HG02884 (cell line): ENCODE data around the gene SBK1.
A peak's percentile ranks its signal among the peaks of the same experiment; 100 is the strongest.
"Not testable (repeated sequence)": the region's sequence is repeated elsewhere in the genome, so short reads cannot be mapped to it uniquely, and the experiment has no call there.

Experiments
- ATAC-seq: cut with Tn5 transposase; IDR thresholded peaks from one replicate; pipeline ENCODE4 v1.9.1; 2021; ENCODE audit warnings: mild to moderate bottlenecking, moderate library complexity; ENCODE audit not compliant: unreplicated experiment

SBK1 gene

DNA sequence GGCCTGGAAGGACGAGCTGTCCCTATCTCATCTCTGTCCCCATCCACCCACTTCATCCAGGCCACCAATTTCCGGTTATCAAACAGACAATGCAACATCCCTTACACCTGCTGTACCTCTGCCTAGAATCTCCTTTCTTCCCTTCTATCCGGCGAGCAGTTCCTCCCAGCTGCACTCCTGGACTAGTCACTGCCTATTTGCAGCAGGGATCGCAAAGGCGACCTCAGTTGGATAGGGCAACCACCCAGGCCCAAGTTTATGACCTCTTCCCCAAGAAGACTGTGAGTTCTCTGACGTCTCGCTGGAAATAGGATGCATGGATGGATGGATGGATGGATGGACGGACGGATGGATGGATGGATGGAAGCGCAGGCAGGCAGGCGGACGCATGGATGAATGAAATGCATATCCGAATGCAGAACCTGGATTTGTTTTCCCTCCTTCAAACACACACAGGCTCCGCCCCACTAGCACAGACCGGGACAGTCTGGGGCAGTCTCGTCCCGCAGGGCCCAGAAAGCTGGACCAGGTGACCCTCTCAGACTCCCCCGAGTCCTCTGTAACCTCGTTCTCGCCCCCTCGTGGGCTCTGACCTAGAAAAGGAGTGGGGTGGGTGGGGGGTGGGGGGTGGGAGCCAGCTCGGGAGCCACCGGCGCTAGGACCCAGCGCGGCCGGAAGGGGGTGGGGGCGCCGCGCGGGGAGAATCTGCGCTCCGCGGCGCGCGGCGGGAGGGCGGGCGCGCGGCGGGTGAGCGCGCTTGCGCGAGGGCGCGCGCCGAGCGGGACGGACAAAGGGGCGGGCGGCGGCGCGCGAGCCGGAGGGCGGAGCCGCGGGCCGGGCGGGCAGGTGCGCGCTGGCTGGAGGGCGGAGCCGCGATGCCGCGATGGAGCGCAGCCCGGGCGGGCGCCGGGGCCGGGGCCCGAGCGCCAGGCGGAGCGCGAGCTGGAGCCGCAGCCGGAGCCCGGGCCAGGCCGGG lies at the start of gene SBK1:
TSS of gene SBK1 (plus strand) at position 875 of the 976 bp plus-strand sequence. CDS start 24,867 bp downstream, outside the sequence.
- ATAC-seq, result peak; percentile 72

GRCh38 chr16:28249483-28249882 lies 42.8 kb upstream of the SBK1 start:
- not testable (repeated sequence) for ATAC-seq

DNA sequence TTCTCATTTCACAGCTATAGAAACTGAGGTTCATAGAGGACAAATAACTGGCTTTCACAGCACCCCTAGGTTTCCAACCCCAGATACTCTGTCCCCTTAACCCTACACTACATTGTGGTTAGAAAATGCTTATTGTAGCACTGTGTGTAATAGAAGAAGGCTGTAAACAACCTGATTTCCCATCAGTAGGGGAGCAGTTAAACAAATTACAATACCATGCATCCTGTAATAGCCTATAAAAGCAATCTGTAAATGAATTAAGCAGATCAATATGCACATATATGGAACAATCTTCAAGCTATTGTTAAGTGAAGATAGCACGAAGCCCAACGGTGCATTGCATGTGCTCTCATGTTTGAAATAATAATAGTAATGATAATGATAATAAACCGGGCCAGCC lies 41.3 kb upstream of the SBK1 start:
- no peak for ATAC-seq

DNA sequence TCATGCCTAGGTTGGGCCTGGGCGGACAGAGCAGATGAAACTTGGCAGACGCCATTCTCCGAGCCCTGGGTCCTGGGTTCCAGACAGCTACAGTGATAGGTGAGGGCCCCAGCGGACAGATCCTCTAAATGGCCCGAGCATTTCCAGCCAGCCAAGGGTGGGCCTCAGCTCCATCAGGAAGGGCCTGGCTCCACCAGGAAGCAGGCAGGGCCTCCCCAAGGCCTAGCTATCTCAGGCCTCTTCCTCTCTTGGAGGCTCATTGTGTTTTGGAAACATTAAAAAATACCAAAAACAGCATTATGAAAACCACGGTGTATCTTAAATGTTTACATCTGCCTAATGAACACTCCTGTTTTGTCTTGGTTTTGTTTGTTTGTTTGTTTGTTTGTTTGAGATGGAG lies 38.2 kb upstream of the SBK1 start:
- ATAC-seq, result no peak

- ATAC-seq, result no peak
Measured at GRCh38 chr16:28255838-28256237, 36.5 kb upstream of the SBK1 start.

DNA sequence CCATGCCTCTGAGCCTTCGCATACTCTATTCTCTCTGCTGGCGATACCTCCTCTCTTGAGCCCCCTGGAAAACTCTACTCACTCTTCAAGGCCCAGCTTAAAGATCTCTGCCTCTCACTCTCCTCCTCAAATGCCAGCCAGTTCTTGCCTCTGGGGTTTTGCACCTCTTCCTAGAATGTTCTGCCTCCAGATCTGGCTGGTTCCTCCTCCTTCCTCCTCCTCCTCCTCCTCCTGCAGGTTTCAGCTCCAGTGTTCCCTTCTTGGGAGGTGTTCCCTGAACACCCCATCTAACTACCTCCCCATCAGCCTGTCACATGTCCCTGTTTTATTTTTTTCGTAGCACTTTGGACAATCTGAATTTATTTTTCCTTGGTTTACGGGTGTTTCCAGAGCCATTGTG lies 35.1 kb upstream of the SBK1 start:
- ATAC-seq, result no peak

- ATAC-seq, result no peak
Measured at GRCh38 chr16:28258567-28258966, 33.8 kb upstream of the SBK1 start.

DNA sequence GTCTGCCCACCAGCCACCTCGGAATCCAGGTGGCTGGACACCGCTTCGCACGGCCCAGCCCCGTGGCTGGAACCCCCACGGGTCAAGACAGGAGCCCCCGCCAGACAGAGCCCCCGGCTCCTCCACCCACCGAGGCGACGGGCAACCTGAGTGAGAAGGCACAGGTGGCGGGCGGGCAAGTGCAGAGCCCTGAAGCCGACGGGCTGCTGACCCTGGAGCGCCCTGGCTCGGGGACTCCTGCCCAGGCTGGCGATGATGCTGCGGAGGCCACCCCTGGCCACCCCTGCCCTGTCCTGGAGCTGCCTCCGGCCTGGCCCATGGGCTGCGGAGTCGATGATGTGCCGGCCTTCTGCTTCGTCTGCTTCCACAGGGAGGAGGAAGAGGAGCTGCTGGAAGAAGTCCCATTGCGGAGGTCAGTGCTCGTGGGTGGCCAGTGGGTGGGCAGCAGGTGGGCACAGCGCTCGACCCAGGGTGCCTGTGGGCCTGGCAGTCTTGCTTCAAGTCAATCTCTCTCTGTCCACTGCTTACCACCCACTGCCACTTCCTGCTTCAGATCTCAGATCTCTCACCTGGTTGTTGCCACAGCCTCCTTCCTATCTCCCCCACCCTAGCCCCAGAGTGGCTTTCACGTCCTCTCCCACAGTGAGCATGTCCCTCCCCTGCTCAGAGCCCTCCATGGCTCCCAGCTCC lies 33.1 kb upstream of the SBK1 start:
- ATAC-seq, result no peak

- no peak for ATAC-seq
Measured at GRCh38 chr16:28259781-28260150, 32.6 kb upstream of the SBK1 start.

DNA sequence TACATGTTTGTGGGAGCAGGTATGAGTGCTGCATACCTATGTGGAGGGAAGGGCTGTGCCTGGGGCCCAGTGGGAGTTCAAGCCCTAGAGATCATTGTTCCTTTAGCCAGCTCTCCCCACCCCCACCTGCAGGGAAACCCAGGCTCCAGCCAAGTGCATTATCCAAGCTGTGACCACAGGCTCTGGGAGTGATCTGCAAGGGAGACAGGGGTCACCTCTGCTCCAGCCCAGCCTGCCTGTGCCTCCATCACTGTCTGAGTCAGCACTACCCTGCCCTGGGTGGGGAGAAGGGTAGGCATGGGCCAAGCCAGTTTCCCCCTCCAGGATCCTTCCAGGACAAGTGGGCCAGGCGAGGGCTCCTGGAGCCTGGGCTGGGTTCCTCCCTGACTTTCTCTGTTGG lies 32.1 kb upstream of the SBK1 start:
- no peak for ATAC-seq

GRCh38 chr16:28261942-28262341 lies 30.4 kb upstream of the SBK1 start:
- ATAC-seq, result no peak

GRCh38 chr16:28263305-28263704 lies 29.0 kb upstream of the SBK1 start:
- no peak for ATAC-seq

DNA sequence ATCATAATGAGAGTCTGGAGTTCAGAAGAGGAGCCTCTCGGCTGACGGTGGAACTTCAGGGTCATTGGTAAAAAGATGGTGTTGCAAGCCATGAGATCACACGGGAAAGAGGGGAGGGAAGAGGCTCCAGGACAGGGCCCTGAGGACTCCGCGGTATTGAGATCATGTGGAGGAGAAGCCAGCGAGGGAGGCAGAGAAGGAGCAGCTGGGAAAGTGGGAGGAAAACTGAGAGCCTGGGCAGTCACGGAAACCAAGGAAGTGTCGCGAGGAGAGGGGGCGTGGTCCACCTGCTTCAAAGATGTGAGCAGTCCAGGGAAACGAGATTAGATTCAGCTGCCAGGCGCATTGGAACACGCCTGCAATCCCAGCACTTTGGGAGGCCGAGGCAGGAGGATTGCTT lies 27.7 kb upstream of the SBK1 start:
- no peak for ATAC-seq

DNA sequence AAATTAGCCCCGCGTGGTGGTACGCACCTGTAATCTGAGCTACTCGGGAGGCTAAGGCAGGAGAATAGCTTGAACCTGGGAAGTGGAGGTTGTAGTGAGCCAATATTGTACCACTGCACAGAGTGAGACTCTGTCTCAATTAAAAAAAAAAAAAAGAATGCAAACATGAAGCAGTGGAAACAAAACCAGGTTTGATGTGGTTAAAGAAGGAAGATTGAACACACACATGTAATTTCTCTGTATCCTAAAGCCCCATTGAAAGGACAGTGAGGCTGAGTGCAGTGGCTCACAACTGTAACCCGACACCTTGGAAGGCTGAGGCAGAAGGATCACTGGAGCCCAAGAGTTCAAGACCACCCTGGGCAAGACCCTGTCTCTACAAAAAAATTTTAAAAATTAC lies 26.5 kb upstream of the SBK1 start:
- no peak for ATAC-seq

- no peak for ATAC-seq
Measured at GRCh38 chr16:28267356-28267755, 25.0 kb upstream of the SBK1 start.

DNA sequence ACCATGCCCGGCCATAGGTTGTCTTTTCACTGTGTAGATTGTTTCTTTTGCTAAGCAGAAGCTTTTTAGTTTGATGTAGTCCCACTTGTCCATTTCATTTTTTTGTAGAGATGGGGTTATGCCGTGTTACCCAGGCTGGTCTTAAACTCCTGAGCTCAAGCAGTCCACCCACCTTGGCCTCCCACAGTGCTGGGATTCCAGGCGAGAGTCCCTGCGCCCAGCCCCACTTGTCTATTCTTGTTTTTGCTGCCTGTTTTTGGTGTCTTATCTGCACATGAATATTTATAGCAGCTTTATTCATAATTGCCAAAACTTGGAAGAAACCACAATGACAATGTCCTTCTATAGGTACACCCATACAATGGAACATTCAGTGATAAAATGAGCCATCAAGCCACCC lies 18.8 kb upstream of the SBK1 start:
- no peak for ATAC-seq

GRCh38 chr16:28274676-28275075 lies 17.6 kb upstream of the SBK1 start:
- no peak for ATAC-seq

DNA sequence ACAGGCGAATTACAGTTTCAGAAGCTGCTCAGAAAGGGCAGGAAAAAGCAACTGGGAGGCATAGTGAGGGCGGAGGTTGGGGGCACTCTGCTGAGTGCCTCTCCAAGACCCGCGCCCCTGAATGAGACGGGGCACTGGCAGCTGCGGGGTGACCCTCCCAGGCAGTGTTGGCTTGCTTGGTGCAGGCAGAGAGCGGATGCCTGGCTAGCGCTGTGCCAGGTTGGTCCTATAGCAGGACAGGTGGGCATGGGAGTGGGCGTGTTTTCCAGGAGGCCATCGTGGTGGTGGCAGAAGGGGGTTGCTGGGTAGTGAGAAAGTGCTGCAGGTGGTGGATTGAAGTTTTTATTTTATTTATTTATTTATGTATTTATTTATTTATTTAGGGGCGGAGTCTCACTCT lies 16.0 kb upstream of the SBK1 start:
- ATAC-seq, result no peak

DNA sequence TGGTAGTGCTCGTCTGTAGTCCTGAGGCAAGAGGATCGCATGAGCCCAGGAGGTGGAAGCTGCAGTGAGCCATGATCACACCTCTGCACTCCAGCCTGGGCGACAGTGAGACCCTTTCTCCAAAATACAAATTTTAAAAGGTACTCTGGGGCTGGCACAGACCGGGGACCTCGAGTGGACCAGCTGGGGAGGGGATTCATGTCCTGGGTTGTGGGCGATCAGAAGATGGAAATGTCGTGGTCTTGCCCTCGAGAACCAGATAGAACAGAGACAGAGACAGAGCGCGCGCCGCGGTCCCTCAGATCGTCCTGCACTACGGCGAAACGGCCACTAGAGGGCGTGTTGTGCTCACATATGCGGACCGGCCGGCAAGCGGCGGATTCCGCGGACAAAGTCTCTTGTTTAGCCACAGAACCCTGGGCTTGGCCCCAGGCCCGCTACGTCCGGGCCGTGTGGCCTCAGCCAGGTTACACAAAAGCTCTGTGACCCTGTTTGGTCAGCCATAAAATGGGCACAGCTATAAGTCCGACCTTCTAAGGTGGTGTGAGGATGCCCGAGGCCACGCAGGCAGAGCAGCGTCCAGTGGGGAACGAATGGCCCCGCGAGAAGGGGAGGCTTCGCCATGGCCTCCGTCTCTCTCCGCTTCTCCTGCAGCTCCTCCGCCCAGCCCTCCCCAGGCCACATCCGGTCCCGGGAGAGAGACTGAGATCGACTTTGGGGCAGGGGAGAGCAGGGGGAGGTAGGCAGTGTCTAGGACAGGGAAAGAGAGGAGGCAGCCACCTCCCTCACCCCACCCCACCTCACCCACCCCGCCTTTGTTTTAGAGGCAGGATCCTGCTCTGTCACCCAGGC lies 14.6 kb upstream of the SBK1 start:
- peak; percentile 62 for ATAC-seq

GRCh38 chr16:28279006-28279405 lies 13.3 kb upstream of the SBK1 start:
- no peak for ATAC-seq
